ENCODE results near the gene SLC9A2. TPM values are rescaled to one million over a fixed set of nuclear protein-coding genes. Genes with fewer than 3 reads are reported as not detected.

SLC9A2 gene
- total RNA-seq, 1 donor from 2014 or later, result not detected

DNA sequence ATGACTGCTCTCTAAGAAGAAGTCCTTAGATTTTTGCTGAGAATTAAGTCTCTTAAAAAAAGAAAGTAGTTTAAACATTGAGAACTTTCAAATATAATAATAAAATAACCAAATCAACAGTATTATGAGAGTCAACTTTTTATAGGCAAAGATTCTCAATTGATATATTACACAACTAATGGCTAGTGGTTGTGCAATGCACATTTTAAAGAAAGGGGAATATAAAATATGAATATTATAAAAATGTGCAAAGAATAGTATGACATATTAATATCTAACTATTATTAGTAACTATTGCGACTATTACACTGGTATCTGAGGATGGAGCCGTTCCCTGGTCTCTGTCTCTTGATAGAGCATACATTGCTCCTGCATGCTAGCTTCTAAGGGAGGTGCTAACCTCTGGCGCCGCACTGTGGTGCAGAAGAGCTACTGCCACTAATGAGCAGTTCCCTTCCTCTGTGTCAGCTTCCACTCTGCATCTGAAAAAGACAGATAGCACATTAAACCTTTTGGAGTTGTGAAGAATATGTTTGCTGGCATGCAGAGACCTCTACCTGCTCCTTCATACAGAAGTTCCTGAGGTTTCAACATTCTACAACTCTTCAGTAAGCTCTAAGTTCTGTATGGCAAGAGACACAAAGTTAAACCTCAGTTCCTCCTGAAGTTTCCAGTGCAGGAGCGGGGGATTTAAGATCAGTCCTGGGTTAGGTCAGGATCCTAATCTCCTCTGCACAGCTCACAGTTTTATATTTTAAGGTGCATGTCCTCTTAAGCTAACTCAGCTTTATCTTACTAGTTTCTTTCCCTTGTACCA is 3.5 kb upstream of the SLC9A2 start:
- peak; percentile 50 for DNase-seq
- intact Hi-C loops (cut with DNase I), result no loop called here
- ATAC-seq (ENCODE audit: poor library complexity), result peak; percentile 89

- ATAC-seq (ENCODE audit: poor library complexity) (peak; percentile 67), DNase-seq (peak; percentile 42)
- intact Hi-C loops (cut with DNase I), result no loop called here
Measured at GRCh38 chr2:102618452-102619413, 620 bp upstream of the SLC9A2 start.

DNA sequence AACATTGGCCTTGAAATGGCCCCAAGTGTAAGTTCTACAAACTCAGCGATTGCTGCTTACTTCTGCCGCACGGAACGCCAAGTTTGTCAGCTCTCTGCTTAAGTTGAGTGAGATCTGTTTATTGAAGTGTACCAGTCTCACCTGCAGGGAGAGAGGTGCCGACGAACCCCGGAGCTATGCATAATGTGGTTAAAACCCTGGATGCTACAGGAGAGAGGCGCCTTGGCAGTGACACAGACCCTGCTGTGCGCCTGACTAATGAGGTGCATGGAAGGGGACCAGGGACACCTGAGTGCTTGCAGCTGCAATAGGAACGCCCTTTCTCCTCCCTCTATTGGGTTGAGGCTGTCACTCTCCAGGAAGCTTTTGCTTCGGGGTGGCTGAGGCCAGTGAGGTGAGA is 979 bp downstream of the SLC9A2 start:
- ATAC-seq (ENCODE audit: poor library complexity), result no peak
- intact Hi-C loops (cut with DNase I), result no loop called here
- DNase-seq, result no peak

DNA sequence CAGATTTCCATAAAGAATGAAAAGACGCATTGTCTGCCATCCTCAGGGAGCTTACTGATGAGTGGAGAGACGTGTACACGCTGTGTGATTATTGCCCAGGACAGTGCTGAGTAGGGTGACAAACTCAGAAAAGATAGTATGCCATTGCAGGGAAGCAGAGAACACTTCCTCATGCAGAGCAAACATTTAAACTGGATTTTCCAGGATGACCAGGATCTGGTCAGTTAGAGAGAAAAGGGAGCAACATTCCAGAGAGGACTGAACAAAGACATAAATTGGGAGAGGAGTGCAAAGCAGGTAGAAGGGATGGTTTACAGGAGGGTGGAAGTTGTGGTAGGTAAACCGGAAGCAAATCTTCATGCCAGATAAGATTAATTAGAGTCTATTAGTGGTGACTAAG is 2.3 kb downstream of the SLC9A2 start:
- no peak for ATAC-seq (ENCODE audit: poor library complexity)
- intact Hi-C loops (cut with DNase I), result no loop called here
- DNase-seq, result no peak

DNA sequence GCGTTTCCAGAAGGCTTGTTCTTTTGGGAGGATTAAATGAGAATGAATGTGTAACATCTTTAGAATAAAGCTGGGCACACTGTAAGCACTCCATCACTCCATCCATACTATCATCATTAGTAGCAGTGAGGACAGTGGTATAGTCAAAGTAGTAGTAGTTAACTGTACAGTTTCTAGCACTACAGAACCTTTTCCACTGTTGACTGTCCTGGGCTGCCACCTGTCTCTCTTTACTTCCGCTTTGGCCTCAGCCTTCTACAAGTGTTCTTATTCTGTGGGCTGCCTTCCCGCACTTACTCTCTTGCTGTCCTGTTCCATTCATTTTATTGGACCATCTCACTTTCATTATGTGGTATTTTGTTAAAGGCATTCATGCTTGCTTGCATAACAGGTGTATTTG is 3.3 kb downstream of the SLC9A2 start:
- intact Hi-C loops (cut with DNase I), result no loop called here
- no peak for DNase-seq
- ATAC-seq (ENCODE audit: poor library complexity), result no peak

GRCh38 chr2:102630458-102630857 is 11.1 kb downstream of the SLC9A2 start:
- DNase-seq (no peak), ATAC-seq (ENCODE audit: poor library complexity) (no peak)
- intact Hi-C loops (cut with DNase I), result no loop called here

- intact Hi-C loops (cut with DNase I), result no loop called here
- DNase-seq (no peak), ATAC-seq (ENCODE audit: poor library complexity) (no peak)
Measured at GRCh38 chr2:102632380-102633175, 13.2 kb downstream of the SLC9A2 start.

DNA sequence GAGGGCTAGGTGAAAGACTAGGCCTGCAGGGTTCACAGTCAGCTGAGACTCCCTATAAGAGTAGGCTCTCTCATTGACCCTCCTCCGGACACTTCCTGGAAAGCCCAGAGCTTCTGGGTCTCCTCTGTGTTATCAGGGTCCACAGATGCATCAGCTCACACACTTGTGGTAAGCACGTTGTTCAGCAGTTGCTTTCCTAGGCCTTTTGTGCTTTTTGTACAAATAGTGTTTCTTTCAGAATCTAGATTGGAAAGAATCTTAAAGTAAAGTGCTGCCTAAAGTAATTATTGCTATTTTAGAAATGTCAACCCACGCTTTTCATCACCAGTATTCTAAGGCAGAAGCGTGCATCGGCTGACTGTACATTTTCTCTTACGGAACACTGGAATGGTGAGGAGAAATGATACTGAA is 15.5 kb downstream of the SLC9A2 start:
- ATAC-seq (ENCODE audit: poor library complexity) (no peak), DNase-seq (no peak)
- intact Hi-C loops (cut with DNase I), result no loop called here

- DNase-seq (no peak), ATAC-seq (ENCODE audit: poor library complexity) (no peak)
- intact Hi-C loops (cut with DNase I), result no loop called here
Measured at GRCh38 chr2:102635317-102635716, 16.0 kb downstream of the SLC9A2 start.

DNA sequence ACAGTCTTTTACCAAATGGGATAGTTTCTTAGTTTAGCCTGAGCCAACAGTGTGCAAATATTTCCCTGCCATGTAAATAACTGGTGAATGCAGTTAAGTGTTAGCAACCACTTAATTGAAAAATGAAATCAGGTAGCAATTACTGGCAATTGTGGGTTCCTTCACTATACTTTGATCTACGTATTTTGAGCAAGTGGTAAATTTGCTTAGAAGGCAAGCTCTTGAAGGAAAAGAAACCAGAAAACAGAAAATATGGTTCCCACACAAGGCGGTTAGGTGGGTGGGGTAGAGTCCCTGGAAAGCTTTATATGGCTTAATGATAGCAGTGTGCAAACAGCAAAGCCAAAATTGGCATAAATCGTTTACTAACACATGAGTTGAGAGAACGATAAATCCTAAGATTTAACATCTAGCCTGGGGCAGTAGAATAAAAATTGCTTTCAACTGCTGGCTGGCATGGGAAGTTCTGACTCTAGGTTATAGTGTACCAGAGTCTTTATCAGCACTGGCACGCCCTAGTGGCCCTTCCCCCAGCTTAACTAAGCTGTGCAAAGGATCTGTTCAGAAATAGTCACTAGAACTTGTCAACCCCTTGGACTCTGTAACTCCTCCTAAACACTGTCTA is 17.0 kb downstream of the SLC9A2 start:
- ATAC-seq (ENCODE audit: poor library complexity), result peak; percentile 86
- no peak for DNase-seq
- intact Hi-C loops (cut with DNase I), result no loop called here

- ATAC-seq (ENCODE audit: poor library complexity) (peak; percentile 20), DNase-seq (no peak)
- intact Hi-C loops (cut with DNase I), result no loop called here
Measured at GRCh38 chr2:102637358-102637757, 18.0 kb downstream of the SLC9A2 start.

DNA sequence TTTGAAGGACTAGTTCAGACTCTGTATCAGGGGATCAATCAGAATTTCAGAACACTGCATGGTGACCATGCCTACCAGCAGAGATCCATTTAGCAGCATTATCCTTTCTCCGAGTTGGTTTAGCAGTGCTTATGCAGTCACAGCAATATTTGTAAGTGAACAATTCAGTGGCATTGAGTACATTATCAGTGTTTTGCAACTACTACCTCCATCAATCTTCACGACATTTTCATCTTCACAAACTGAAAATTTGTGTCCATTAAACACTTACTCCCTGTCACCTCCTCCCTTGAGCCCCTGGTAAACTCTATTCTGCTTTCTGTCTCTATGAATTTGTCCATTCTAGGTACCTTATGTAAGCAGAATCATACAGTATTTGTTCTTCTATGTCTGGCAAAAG is 20.1 kb downstream of the SLC9A2 start:
- DNase-seq, result no peak
- ATAC-seq (ENCODE audit: poor library complexity), result no peak
- intact Hi-C loops (cut with DNase I), result no loop called here

DNA sequence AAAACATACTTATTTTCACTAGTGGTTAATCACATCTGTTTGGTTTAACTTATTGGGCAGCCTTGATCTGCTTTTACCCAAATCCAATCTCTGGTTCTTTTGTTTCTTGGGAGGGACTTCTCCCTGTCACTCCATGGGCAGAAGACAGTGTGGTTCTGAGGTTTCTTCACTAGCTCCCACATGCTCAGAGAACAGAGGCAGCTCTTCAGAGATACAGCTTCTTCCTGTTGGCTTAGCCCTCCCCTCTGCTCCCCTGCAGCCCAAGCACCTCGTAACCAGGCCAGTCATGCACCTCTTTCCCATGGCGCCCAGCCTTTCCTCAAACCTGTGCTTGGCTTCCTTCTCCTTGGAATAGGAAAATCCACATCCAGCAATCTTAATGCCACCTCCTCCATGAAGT is 32.8 kb downstream of the SLC9A2 start:
- intact Hi-C loops (cut with DNase I), result no loop called here
- no peak for DNase-seq
- ATAC-seq (ENCODE audit: poor library complexity), result no peak

GRCh38 chr2:102657770-102658169 is 38.4 kb downstream of the SLC9A2 start:
- ATAC-seq (ENCODE audit: poor library complexity), result no peak
- intact Hi-C loops (cut with DNase I), result no loop called here
- no peak for DNase-seq

GRCh38 chr2:102660070-102660469 is 40.7 kb downstream of the SLC9A2 start:
- no peak for DNase-seq
- intact Hi-C loops (cut with DNase I), result no loop called here
- ATAC-seq (ENCODE audit: poor library complexity), result peak; percentile 79

GRCh38 chr2:102660574-102660973 is 41.2 kb downstream of the SLC9A2 start:
- ATAC-seq (ENCODE audit: poor library complexity), result no peak
- no peak for DNase-seq
- intact Hi-C loops (cut with DNase I), result no loop called here

DNA sequence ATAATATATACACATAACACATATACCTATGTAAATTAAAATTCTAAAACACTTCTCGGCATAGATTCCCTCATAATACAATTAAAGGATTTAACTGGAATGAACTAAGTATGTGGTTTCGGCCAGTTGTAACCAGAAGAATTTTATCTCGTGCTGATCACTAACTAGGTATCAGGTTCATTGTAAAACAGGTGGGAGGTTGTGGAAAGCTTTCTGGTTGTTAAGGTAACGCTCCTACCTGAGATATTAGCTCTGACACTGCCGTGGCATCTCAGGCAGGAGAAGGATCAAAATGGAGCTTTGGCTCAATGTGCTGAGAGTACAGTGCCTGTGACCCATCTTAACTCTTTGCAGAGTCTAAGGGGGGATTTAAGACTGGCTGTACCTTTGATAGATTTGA is 42.5 kb downstream of the SLC9A2 start:
- intact Hi-C loops (cut with DNase I), result no loop called here
- ATAC-seq (ENCODE audit: poor library complexity) (no peak), DNase-seq (no peak)

DNA sequence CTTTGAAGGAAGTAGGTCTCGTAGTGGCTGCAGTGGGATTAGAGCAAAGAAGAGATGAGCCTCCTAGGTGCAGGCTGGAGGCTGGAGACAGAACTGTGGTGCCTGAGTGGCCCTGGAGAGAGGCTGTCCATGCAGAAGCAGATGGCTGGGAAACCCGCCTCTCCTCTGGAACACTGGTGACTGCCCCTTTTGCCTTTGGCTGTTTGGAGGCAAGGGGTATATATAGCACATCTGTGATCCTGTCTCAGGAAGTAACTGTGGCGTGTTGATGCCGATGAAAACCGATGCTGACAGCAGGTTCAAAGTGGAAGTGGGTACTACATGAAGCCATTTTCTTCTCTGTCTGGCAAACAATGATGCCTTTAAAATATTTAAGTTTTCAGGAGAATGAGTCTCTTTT is 43.5 kb downstream of the SLC9A2 start:
- ATAC-seq (ENCODE audit: poor library complexity) (no peak), DNase-seq (no peak)
- intact Hi-C loops (cut with DNase I), result no loop called here

- ATAC-seq (ENCODE audit: poor library complexity), result no peak
- intact Hi-C loops (cut with DNase I), result no loop called here
- DNase-seq, result no peak
Measured at GRCh38 chr2:102663381-102663780, 44.0 kb downstream of the SLC9A2 start.
